HFF-Myc (cell line): ENCODE results near the gene QPCTL.
"Not testable (repeated sequence)": the region's sequence is repeated elsewhere in the genome, so short reads cannot be mapped to it uniquely, and the experiment has no call there.

Experiments
- DNase-seq: peaks from one replicate; pipeline ENCODE4 v3.0.0-alpha.2; 2011; ENCODE audit warnings: low read depth; ENCODE audit errors: extremely low read depth
- H3K4me3 ChIP-seq: replicated peaks from 2 replicates; pipeline ENCODE4 v1.5.1; 2011; ENCODE audit warnings: low read depth, mild to moderate bottlenecking, control low read depth, low read length
- TF ChIP-seq, protein P1 (sequence below): IDR thresholded peaks from 2 replicates; pipeline ENCODE4 v1.5.1; 2012; ENCODE audit warnings: mild to moderate bottlenecking, low read depth, low read length, control low read depth; ENCODE audit errors: missing control alignments

The QPCTL gene

GRCh38 chr19:45739498-45740439 is 47.3 kb downstream of the QPCTL start:
- DNase-seq, result no peak
- no peak overlapping the region for H3K4me3 ChIP-seq
- TF ChIP-seq, protein P1, sequence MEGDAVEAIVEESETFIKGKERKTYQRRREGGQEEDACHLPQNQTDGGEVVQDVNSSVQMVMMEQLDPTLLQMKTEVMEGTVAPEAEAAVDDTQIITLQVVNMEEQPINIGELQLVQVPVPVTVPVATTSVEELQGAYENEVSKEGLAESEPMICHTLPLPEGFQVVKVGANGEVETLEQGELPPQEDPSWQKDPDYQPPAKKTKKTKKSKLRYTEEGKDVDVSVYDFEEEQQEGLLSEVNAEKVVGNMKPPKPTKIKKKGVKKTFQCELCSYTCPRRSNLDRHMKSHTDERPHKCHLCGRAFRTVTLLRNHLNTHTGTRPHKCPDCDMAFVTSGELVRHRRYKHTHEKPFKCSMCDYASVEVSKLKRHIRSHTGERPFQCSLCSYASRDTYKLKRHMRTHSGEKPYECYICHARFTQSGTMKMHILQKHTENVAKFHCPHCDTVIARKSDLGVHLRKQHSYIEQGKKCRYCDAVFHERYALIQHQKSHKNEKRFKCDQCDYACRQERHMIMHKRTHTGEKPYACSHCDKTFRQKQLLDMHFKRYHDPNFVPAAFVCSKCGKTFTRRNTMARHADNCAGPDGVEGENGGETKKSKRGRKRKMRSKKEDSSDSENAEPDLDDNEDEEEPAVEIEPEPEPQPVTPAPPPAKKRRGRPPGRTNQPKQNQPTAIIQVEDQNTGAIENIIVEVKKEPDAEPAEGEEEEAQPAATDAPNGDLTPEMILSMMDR, result no peak

- DNase-seq, result no peak
- TF ChIP-seq, protein P1, result no peak
- H3K4me3 ChIP-seq, result no peak overlapping the region
Observed at GRCh38 chr19:45742969-45743368, 50.5 kb downstream of the QPCTL start.

DNA sequence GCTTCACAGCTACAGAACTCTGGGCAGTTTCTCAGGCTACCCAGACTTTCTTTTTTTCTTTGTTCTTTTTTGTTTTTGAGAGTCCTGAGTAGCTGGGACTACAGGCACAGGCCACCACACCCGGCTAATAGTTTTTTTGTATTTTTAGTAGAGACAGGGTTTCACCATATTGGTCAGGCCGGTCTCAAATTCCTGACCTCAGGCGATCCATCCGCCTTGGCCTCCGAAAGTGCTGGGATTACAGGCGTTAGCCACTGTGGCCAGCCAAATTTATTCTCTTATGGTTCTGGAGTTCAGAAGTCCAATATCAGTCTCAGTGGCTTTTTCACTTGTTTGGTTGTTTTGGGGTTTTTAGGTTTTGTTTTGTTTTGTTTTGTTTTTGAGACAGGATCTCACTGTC is 53.1 kb downstream of the QPCTL start:
- TF ChIP-seq, protein P1, result no peak
- no peak overlapping the region for H3K4me3 ChIP-seq
- DNase-seq, result no peak

GRCh38 chr19:45746866-45747265 is 54.4 kb downstream of the QPCTL start:
- TF ChIP-seq, protein P1, result no peak
- no peak for DNase-seq
- H3K4me3 ChIP-seq, result no peak overlapping the region

DNA sequence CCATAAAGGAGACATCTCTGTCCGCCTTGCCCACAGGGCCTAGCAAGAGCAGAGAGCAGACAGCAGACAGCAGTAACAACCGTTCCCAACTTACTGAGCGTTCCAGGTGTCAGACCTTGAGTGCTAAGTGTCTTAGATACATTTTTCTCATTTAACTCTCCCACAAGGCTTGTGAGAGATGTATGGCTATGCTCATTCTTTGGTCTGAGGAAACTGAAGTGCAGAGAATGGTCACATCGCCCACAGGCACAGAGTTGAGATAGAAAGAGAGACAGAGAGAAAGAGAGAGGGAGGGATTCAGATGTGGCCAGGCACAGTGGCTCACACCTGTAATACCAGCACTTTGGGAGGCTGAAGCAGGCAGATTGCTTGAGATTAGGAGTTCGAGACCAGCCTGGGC is 55.0 kb downstream of the QPCTL start:
- TF ChIP-seq, protein P1, result no peak
- H3K4me3 ChIP-seq, result no peak overlapping the region
- DNase-seq, result no peak

GRCh38 chr19:45751483-45751882 is 59.0 kb downstream of the QPCTL start:
- not testable (repeated sequence) for H3K4me3 ChIP-seq, DNase-seq

DNA sequence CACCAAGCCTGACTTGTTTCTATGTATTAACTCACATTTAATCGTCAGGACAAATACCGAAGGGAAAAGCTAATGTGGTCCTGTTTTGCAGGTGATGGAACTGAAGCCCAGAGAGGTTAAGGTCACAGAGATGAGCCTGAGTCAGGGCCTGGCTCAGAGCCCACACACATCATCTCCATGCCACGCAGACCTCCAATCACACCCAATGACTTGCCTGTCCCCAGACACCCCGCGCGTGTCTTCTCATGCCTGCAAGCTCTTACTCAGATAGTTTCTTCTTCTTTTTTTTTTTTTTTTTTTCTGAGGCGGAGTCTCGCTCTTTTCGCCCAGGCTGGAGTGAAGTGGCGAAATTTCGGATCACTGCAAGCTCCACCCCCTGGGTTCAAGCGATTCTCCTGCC is 60.2 kb downstream of the QPCTL start:
- no peak for DNase-seq
- TF ChIP-seq, protein P1, result no peak
- no peak overlapping the region for H3K4me3 ChIP-seq
